ENCODE measurements around the gene DHX57.

Gene DHX57

DNA sequence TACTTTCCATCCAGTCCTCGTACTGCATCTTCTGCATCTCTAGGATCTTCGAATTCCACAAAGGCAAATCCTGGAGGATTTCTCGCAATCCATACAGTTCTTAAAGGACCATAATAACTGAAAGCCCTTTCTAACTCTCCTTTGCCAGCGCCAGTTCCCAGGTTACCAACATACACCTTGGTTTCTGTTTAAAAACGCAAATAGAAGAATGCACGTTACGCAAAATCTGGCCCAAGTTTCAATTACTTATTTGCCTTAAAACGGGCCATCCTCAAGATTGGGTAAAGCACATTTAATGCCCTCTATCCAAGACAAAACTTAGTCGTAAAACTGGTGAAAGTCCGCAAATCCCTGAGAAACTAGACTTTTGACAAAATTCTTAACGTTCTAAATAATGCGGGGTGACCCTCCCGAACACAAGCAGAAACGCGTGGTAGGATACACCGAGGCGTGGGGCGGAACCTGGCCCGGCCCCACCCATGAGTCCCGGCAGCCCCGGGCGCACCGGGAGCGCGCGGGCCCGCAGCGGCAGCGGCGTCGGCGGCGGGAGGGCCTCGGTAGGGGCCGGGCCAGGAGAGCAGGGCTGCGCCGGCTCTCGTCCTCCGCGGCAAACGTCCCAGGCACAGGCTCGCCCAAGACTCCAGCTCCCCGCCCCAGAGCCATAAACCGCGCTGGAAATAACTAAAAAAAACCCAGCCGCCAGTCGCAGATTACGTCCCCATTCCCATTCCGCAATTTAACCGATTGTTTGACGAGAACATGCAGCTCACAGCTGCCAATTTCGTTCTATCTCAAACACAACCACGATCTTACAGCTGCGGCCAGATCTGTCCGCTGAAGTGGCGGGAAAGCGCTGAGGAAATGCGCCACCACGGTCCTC, 125.5 kb downstream of the DHX57 start:
- DNase-seq, result peak; percentile 43

DNA sequence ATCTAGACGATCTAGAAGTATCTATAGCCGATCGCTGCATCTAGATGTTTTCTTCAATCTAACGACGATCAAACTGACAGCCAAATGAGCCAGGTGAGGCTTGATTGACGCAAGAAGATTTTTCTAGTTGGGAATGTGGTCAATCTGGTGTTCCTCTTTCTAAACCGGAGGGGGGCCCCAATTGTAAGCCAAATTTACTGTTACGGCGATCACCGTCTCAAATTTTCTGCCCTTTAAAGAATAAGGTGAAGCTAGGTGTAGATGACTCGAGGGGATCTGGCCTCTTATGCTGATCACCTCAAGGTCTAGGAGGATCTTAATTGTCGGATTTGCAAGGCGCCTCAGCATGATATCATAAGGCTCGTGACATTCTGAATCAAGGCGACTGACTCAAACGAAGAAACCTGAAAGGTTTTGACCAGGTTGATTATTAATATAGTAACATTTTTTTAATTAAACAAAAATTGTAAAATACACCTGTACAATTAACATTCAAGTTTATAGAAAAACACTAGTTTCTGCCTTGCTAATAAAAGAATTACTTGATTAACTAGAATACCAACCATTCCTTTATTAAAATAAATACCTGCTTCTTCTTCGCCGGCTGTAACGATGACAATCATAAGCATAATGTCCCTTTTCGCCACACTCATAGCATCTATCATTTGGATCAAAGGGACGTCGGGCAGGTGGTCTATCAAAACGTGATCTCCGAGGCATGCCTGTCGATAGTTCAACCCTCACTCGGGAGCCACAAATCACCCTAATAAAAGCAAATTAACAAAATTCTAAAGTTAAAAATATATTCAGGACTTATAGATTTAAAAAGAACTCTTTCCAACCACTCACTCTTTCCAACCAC, 126.6 kb downstream of the DHX57 start:
- no peak for DNase-seq

DNA sequence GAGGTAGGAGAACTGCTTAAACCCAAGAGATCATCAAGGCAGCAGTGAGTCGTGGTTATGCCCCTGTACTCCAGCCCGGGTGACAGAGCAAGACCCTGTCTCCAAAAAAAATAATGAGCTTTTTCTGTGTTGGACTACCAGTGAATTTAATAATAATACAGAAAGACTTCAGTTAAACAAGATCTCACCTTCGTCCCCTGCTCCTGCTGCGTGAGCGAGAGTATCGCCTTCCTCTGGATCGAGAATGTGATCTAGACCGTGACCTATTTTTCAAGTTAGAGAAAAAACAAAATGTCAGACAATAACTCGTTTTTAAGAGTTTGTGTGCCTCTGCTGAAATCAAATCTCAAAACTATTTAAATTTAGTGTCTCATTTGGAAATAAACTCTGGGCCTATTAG, 127.3 kb downstream of the DHX57 start:
- DNase-seq, result no peak

DNA sequence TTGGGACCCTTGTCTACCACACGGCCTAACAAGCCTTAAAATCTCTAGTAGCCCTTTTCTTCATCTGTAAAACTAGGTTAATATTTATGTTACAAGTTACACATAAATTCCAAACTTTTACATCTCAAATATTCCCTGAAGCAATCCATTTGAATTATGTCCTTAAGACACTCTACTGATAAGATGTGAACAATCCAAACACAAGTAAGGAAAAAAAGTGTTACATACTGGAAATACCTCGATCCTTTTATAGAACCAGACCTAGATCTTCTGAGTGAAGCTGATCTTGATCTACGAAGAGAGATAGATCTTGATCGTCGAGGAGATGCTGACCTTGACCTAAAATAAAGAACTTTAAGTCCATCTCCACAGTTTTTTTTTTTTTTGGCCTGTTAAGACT, 127.9 kb downstream of the DHX57 start:
- DNase-seq, result no peak

Data from inflammatory macrophage treated with lipopolysaccharide for 4 hours (primary cell).